Upper lobe of right lung (tissue), 1 donor: ENCODE results near the gene TOM1L2. TPM values are rescaled to one million over a fixed set of nuclear protein-coding genes. Genes with fewer than 3 reads are reported as not detected.

ENCODE experiments used
- ATAC-seq: fragments of 200-7000 bp; cut with Tn5 transposase; one replicate; pipeline ENCODE4 v1.9.1; 2020; ENCODE audit warnings: mild to moderate bottlenecking, moderate library complexity
- DNase-seq: peaks from one replicate; pipeline ENCODE4 v3.0.0-alpha.2; 2020
- H3K27ac ChIP-seq: fragments of 200-600 bp; one replicate; pipeline ENCODE4 v1.8.0; 2022
- H3K27me3 ChIP-seq: fragments of 200-600 bp; one replicate; pipeline ENCODE4 v1.8.0; 2022; ENCODE audit warnings: mild to moderate bottlenecking
- H3K36me3 ChIP-seq: fragments of 200-600 bp; one replicate; pipeline ENCODE4 v1.8.0; 2022
- H3K4me1 ChIP-seq: fragments of 200-600 bp; one replicate; pipeline ENCODE4 v1.8.0; 2022
- H3K4me3 ChIP-seq: fragments of 200-600 bp; one replicate; pipeline ENCODE4 v1.8.0; 2022; ENCODE audit warnings: mild to moderate bottlenecking
- H3K9me3 ChIP-seq: fragments of 200-600 bp; one replicate; pipeline ENCODE4 v1.8.0; 2022
- intact Hi-C: fragments of 100-400 bp; cut with DNase I; formaldehyde crosslinking; loops from one replicate; pipeline ENCODE4 v1.11.0; 2022
- total RNA-seq: library from RNA; stranded (reverse); fragmentation: NEBNext Ultra II Directional; extraction: Animal tissue kit (Norgen Biotek cat#: 25700); gene quantifications from one replicate; pipeline ENCODE4 v1.2.1, GENCODE V29; 2021
- TF ChIP-seq, protein P1 (sequence below): fragments of 200-600 bp; IDR thresholded peaks from one replicate; pipeline ENCODE4 v1.8.0; 2022; ENCODE audit warnings: antibody characterized with exemption
- donor health status: DM: no; HTN: yes; CAD: no; lungs with severe emphysema.

TOM1L2 gene
- total RNA-seq, 1 donor from 2014 or later, result 76.7 TPM

DNA sequence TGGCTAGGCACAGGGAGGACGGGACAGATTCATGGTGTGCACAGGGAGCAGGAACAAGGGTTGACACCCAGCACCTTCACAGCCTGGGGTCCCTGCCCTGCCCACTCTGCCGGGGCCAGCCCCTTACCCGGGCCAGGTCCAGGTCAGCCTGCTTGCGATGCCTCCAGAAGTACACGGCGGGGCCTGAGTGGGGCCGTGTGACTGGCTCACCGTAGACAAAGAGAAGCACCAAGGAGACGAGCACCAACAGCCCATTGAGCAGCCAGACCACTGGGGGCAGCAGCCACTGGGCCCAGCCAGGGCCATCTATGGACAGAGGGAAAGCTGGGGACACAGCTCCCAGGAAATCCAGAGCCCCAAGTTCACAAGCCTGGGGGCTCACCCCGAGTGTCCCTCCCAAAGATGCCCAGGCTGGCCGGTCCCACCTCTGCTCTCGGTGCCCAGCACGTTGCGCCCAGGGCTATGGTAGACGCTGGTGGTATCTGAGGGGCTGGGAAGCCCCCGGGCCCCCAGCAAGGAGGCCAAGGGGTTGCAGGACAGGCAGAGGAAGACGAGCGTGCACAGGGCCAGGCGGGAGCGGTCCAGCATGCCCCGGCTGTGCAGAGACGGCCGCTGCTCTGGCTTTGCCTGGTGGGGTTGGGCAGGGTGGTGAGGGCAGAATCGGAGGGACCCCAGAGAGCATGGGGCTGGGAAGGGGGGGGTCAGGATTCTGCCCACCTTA lies 155.2 kb downstream of the TOM1L2 start:
- peaks cover 33% of the 10 kb centered on the region for H3K4me1 ChIP-seq
- intact Hi-C loops, result loop anchor here (10.0 kb wide), 1 partner anchor 98 kb away; no protein-coding TSS in a partner anchor

DNA sequence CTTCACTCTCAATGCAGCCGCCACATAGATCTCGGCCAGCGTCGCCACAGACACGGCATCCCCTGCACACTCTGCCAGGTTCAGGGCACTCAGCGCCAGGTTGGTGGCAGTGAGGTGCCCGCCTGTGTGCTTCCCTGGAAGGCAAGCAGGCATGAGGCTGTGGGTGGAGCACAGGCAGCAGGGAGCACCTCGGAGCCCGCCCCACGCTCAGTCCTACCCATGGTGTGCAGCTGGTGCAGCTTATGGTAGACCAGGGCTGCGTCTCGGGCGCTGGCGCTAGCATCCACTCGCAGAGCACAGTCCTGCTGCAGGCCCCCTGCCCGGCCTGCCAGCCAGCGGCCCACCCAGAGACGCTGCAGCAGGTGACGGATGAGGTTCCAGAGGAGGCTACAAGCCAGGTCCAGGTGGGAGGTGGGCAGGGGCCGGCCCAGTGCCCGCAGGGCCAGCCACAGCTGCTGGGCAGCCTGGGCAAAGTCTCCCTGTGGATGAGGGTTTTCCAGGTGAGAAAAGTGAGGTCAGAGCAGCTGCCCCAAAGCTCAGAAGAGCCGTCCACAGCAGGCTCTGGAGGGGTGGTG lies 155.9 kb downstream of the TOM1L2 start:
- intact Hi-C loops, result loop anchor here (10.0 kb wide), 1 partner anchor 98 kb away; no protein-coding TSS in a partner anchor
- ATAC-seq, result no peak

More for the DNA sequence above, 155.2 kb downstream of the TOM1L2 start:
- Histone ChIP-seq H3K4me3 (no peak overlapping the region), H3K27me3 (no peaks in the 10 kb centered on the region), H3K9me3 (no peaks in the 10 kb centered on the region), H3K27ac (no peak overlapping the region), H3K36me3 (peaks cover 66% of the 10 kb centered on the region)
- TF ChIP-seq, protein P1, sequence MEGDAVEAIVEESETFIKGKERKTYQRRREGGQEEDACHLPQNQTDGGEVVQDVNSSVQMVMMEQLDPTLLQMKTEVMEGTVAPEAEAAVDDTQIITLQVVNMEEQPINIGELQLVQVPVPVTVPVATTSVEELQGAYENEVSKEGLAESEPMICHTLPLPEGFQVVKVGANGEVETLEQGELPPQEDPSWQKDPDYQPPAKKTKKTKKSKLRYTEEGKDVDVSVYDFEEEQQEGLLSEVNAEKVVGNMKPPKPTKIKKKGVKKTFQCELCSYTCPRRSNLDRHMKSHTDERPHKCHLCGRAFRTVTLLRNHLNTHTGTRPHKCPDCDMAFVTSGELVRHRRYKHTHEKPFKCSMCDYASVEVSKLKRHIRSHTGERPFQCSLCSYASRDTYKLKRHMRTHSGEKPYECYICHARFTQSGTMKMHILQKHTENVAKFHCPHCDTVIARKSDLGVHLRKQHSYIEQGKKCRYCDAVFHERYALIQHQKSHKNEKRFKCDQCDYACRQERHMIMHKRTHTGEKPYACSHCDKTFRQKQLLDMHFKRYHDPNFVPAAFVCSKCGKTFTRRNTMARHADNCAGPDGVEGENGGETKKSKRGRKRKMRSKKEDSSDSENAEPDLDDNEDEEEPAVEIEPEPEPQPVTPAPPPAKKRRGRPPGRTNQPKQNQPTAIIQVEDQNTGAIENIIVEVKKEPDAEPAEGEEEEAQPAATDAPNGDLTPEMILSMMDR, result no peak
- ATAC-seq, result no peak
- no peak for DNase-seq

DNA sequence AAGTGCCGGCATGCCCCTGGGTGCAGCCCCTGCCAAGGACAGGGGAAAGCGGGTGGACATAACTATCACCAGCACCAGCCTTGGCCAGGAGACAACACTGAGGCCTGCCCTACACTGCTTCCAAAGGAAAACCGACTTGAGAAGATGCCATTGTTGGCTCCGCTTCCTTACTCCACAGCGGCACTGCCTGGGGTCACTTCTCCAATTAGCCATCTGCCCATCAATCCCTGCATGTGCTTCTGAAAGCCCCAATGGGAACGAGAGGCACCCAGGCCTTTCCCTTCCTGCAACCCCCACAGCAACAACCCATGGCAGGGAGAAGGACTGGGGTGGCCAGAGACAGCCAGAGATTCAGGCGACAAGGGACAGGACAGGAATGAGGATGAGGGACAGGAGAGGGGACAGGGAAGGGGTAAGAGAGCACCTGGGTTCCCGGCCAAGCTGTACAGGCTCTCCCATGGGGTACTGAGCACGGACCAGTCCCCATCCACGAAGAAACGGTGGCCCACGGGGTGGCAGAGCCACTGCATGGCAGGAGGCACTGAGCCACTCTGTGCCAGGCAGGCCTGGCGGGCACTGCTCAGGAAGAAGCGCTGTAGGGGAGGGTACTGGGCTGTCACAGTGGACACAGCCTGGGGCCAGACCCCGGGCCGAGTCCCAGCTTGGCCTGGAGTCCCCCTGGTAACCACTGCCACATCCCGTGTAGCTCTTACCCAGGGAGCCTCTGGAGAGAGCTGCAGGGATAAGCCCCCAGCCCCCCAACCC lies 156.6 kb downstream of the TOM1L2 start:
- H3K4me1 ChIP-seq, result peaks cover 30% of the 10 kb centered on the region
- ATAC-seq, result no peak
- H3K4me3 ChIP-seq, result no peak overlapping the region
- no peak for DNase-seq
- TF ChIP-seq, protein P1, result no peak
- H3K27ac ChIP-seq, result no peak overlapping the region
- peaks cover 69% of the 10 kb centered on the region for H3K36me3 ChIP-seq
- no peaks in the 10 kb centered on the region for H3K27me3 ChIP-seq
- intact Hi-C loops, result loop anchor here (10.0 kb wide), 1 partner anchor 99 kb away; no protein-coding TSS in a partner anchor
- no peaks in the 10 kb centered on the region for H3K9me3 ChIP-seq

More for the DNA sequence above, 155.9 kb downstream of the TOM1L2 start:
- Histone ChIP-seq H3K27ac (no peak overlapping the region), H3K9me3 (no peaks in the 10 kb centered on the region), H3K36me3 (peaks cover 69% of the 10 kb centered on the region), H3K4me3 (no peak overlapping the region), H3K27me3 (no peaks in the 10 kb centered on the region), H3K4me1 (peaks cover 33% of the 10 kb centered on the region)
- TF ChIP-seq, protein P1, result no peak
- DNase-seq, result no peak

DNA sequence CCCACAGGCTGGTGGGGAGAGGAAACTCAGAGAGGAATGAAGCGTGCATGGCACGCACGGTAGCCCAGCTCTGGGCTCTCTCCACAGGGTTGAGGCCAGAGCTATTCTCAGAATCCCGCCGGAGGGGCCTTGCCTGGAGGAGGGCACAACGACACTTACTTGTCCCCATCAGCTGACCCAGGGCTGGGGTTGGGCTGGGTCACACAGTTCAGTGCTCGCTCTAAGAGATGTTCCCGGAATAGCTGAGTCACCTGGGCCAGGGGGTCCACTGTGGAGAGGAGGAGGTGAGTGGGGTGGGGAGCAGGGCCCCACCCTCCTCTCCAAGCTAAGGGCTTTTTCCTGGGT lies 157.2 kb downstream of the TOM1L2 start:
- H3K4me3 ChIP-seq, result no peak overlapping the region
- no peaks in the 10 kb centered on the region for H3K9me3 ChIP-seq
- ATAC-seq, result no peak
- TF ChIP-seq, protein P1, result no peak
- intact Hi-C loops, result loop anchor here (10.0 kb wide), 1 partner anchor 100 kb away; no protein-coding TSS in a partner anchor
- no peaks in the 10 kb centered on the region for H3K27me3 ChIP-seq
- peaks cover 69% of the 10 kb centered on the region for H3K36me3 ChIP-seq
- peaks cover 24% of the 10 kb centered on the region for H3K4me1 ChIP-seq
- no peak overlapping the region for H3K27ac ChIP-seq
- no peak for DNase-seq

DNA sequence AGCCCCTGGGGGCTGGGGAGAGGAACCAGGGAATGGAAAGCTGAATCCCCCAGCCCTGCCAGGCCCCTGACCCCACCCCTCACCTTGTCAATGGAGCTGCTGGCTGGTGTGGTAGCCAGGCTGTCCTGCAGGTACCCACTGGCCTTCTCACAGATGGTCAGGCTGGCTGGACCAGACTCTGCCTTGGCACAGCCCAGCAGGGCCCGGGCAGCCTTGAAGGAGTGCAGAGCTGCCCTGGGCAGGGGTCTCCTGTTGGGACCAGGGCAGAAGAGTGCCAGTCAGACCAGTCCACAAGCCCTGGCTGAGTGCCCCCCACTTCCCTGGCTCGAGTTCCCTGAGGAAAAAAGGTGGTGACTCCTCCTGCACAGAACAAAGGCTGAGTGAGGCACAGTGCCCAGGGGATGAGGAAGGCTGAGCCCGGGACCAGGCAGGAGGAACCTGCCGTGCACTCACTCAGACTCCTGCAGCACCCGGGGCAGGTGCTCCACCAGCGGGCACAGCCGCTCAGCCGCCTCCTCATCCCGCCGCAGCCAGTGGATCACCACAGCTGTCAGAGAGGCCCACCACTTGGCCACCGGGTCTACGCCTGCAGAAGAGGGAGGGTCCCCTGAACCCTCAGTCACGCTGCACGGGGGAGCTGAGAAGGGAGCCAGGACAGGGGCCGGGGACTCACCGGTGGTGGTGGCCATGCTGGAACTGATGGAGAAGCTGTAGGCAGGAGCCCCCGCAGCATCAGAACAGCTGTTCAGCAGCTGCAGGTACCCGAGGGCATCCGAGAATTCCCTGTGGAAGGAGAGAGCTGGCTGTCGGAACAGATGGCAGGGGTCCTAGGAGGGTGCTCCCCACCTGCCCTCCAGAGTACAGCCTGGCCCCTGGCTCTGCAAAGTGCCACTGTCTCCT lies 157.8 kb downstream of the TOM1L2 start:
- Histone ChIP-seq H3K4me3 (no peak overlapping the region), H3K9me3 (no peaks in the 10 kb centered on the region), H3K4me1 (peaks cover 18% of the 10 kb centered on the region), H3K36me3 (peaks cover 63% of the 10 kb centered on the region), H3K27ac (no peak overlapping the region), H3K27me3 (no peaks in the 10 kb centered on the region)
- DNase-seq (no peak), ATAC-seq (no peak)
- TF ChIP-seq, protein P1, result no peak
- intact Hi-C loops, result loop anchor here (5.0 to 10.0 kb wide), 2 partner anchors 43 to 100 kb away; no protein-coding TSS in a partner anchor
